Loucy (cell line): ENCODE measurements around the gene ROS1.

Experiments
- CTCF ChIP-seq: fragments of 200-600 bp; sonication (generic); conservative IDR thresholded peaks from 2 replicates; pipeline ENCODE4 v1.5.1; 2014; ENCODE audit warnings: mild to moderate bottlenecking, antibody characterized with exemption, low read length
- EZH2phosphoT487 ChIP-seq: fragments of 200-600 bp; IDR thresholded peaks from 2 replicates; pipeline ENCODE4 v1.6.1; 2018; ENCODE audit warnings: antibody characterized with exemption, mild to moderate bottlenecking, moderate library complexity, borderline replicate concordance

GRCh38 chr6:117448011-117448410 is 22.3 kb upstream of the ROS1 start:
- no peak for TF ChIP-seq CTCF
- no peak for TF ChIP-seq EZH2phosphoT487
